H1 (cell line): ENCODE results near the gene PRKAR1B. TPM values are rescaled to one million over a fixed set of nuclear protein-coding genes. Genes with fewer than 3 reads are reported as not detected.
A peak's percentile ranks its signal among the peaks of the same experiment; 100 is the strongest.

Experiments
- CTCF ChIA-PET: fragments of 300-600 bp; sonication (Branson Sonifier 250); formaldehyde crosslinking; loops from one replicate; lab custom pipeline; 2021; ENCODE audit not compliant: partially characterized antibody; lab: Charles Lee
- POLR2A ChIA-PET: fragments of 300-600 bp; sonication (Branson Sonifier 250); formaldehyde crosslinking; loops from one replicate; lab custom pipeline; 2021; ENCODE audit warnings: inconsistent platforms; ENCODE audit not compliant: partially characterized antibody; lab: Charles Lee
- DNase-seq, 2 experiments: peaks; one replicate each; pipeline versions ENCODE4 v3.0.0 to v3.0.0-alpha.2; 2010 to 2022; ENCODE audit warnings: low spot score in 2 of 2, low read depth in 1 of 2, mixed read lengths in 1 of 2
- FAIRE-seq: peaks from 2 replicates; lab custom pipeline; 2011; peaks lifted over from hg19 to GRCh38; lab: Jason Lieb, UNC
- H2AFZ ChIP-seq: 2 replicates; pipeline ENCODE4 v1.8.1; 2012; ENCODE audit warnings: low read length, inconsistent platforms
- H2AK5ac ChIP-seq: 2 replicates; pipeline ENCODE4 v1.6.1; 2013; ENCODE audit warnings: low read depth, low read length
- H2BK120ac ChIP-seq: replicated peaks from 2 replicates; pipeline ENCODE3; 2013; ENCODE audit warnings: low read depth, low read length, inconsistent platforms
- H2BK12ac ChIP-seq: 2 replicates; pipeline ENCODE4 v1.6.1; 2013; ENCODE audit warnings: low read depth, low read length
- H2BK15ac ChIP-seq: 2 replicates; pipeline ENCODE4 v1.6.1; 2013; ENCODE audit warnings: low read length
- H2BK20ac ChIP-seq: 2 replicates; pipeline ENCODE4 v1.6.1; 2013; ENCODE audit warnings: low read length
- H2BK5ac ChIP-seq: 2 replicates; pipeline ENCODE4 v1.6.1; 2013; ENCODE audit warnings: low read depth, low read length
- H3K14ac ChIP-seq: 2 replicates; pipeline ENCODE4 v1.6.1; 2013; ENCODE audit warnings: inconsistent platforms; ENCODE audit not compliant: insufficient read length
- H3K18ac ChIP-seq: 2 replicates; pipeline ENCODE4 v1.6.1; 2013; ENCODE audit warnings: low read length; ENCODE audit errors: extremely low read depth
- H3K23ac ChIP-seq: 2 replicates; pipeline ENCODE4 v1.6.1; 2013; ENCODE audit warnings: inconsistent platforms; ENCODE audit not compliant: insufficient read length
- H3K23me2 ChIP-seq: 2 replicates; pipeline ENCODE4 v1.6.1; 2013; ENCODE audit warnings: low read depth, low read length
- H3K27ac ChIP-seq: 2 replicates; pipeline ENCODE4 v1.6.1; 2011; ENCODE audit warnings: low read depth, low read length, inconsistent platforms
- H3K27me3 ChIP-seq, 4 experiments: replicated peaks in 1 of 4; 1 replicate in 1 of 4; 2 replicates in 3 of 4; pipeline versions ENCODE4 v1.6.1 to v1.8.1; 2011 to 2013; ENCODE audit warnings: low read length in 3 of 4, mild to moderate bottlenecking in 3 of 4, inconsistent platforms in 2 of 4, mixed read lengths in 2 of 4, moderate library complexity in 1 of 4; ENCODE audit not compliant: control insufficient read depth in 3 of 4, insufficient read depth in 3 of 4; ENCODE audit errors: extremely low read depth in 1 of 4
- H3K36me3 ChIP-seq, 4 experiments: 2 replicates each; pipeline versions ENCODE4 v1.6.1 to v1.8.1; 2011 to 2013; ENCODE audit warnings: mild to moderate bottlenecking in 4 of 4, low read length in 3 of 4, moderate library complexity in 2 of 4, control low read depth in 1 of 4, inconsistent platforms in 1 of 4; ENCODE audit not compliant: insufficient read depth in 4 of 4, control insufficient read depth in 2 of 4
- H3K4ac ChIP-seq: replicated peaks from 2 replicates; pipeline ENCODE3; 2013; ENCODE audit warnings: low read length, low read depth, mixed read lengths, inconsistent platforms; ENCODE audit not compliant: insufficient read length
- H3K4me1 ChIP-seq, 4 experiments: replicated peaks in 1 of 4; 1 replicate in 1 of 4; 2 replicates in 3 of 4; pipeline versions ENCODE4 v1.6.1 to v1.8.1; 2011 to 2013; ENCODE audit warnings: low read length in 3 of 4, inconsistent platforms in 2 of 4, mixed read lengths in 1 of 4; ENCODE audit not compliant: insufficient read depth in 4 of 4, control insufficient read depth in 3 of 4
- H3K4me2 ChIP-seq, 2 experiments: 2 replicates each; pipeline versions ENCODE4 v1.6.1 to v1.8.1; 2011 to 2013; ENCODE audit warnings: low read depth in 2 of 2, low read length in 2 of 2, control low read depth in 1 of 2, inconsistent platforms in 1 of 2, mild to moderate bottlenecking in 1 of 2; ENCODE audit not compliant: insufficient read depth in 1 of 2
- H3K4me3 ChIP-seq, 4 experiments: fragments of 200-600, 300-600 bp in 1 of 4; sonication (generic), shearing (Covaris generic), sonication (Bioruptor Twin) in 1 of 4; 2 replicates each; pipeline versions ENCODE4 v1.5.1 to v1.8.1; 2011 to 2016; ENCODE audit warnings: low read length in 4 of 4, low read depth in 3 of 4, control low read depth in 2 of 4, inconsistent platforms in 2 of 4, mild to moderate bottlenecking in 2 of 4, mixed read lengths in 1 of 4, moderate library complexity in 1 of 4; ENCODE audit not compliant: insufficient read depth in 2 of 4; ENCODE audit errors: extremely low read depth in 1 of 4
- H3K56ac ChIP-seq: replicated peaks from 2 replicates; pipeline ENCODE3; 2013; ENCODE audit warnings: low read depth, mild to moderate bottlenecking, mixed read lengths, low read length, inconsistent platforms; ENCODE audit not compliant: insufficient read length
- H3K79me1 ChIP-seq: 2 replicates; pipeline ENCODE4 v1.6.1; 2013; ENCODE audit warnings: low read depth, low read length, control low read depth
- H3K79me2 ChIP-seq, 2 experiments: 2 replicates each; pipeline versions ENCODE4 v1.6.1 to v1.8.1; 2012 to 2013; ENCODE audit warnings: low read length in 2 of 2, mild to moderate bottlenecking in 2 of 2, inconsistent platforms in 1 of 2; ENCODE audit not compliant: insufficient read depth in 2 of 2, control insufficient read depth in 1 of 2
- H3K9ac ChIP-seq, 4 experiments: replicated peaks in 1 of 4; 1 replicate in 1 of 4; 2 replicates in 3 of 4; pipeline versions ENCODE4 v1.6.1 to v1.8.1; 2011 to 2013; ENCODE audit warnings: low read depth in 3 of 4, low read length in 3 of 4, control low read depth in 2 of 4, mild to moderate bottlenecking in 2 of 4, moderate library complexity in 2 of 4, inconsistent platforms in 1 of 4; ENCODE audit errors: extremely low read depth in 1 of 4
- H3K9me3 ChIP-seq, 2 experiments: 2 replicates each; pipeline versions ENCODE4 v1.6.1 to v1.8.1; 2012 to 2013; ENCODE audit warnings: mild to moderate bottlenecking in 2 of 2, moderate library complexity in 2 of 2, control low read depth in 1 of 2, inconsistent platforms in 1 of 2, low read depth in 1 of 2, low read length in 1 of 2, mixed read lengths in 1 of 2; ENCODE audit not compliant: insufficient read depth in 2 of 2
- H4K20me1 ChIP-seq, 2 experiments: replicated peaks in 1 of 2; 2 replicates each; pipeline versions ENCODE3 to v1.8.1; 2011 to 2013; ENCODE audit warnings: inconsistent platforms in 2 of 2, low read length in 2 of 2, mild to moderate bottlenecking in 1 of 2; ENCODE audit not compliant: insufficient read depth in 2 of 2, control insufficient read depth in 1 of 2
- H4K5ac ChIP-seq: 2 replicates; pipeline ENCODE4 v1.6.1; 2013; ENCODE audit warnings: low read length, low read depth, mixed read lengths, inconsistent platforms; ENCODE audit not compliant: insufficient read length
- H4K8ac ChIP-seq: 2 replicates; pipeline ENCODE4 v1.8.0; 2013; ENCODE audit warnings: mild to moderate bottlenecking, moderate library complexity, low read length, inconsistent platforms; ENCODE audit not compliant: insufficient read depth; ENCODE audit errors: extremely low read depth
- H4K91ac ChIP-seq: replicated peaks from 2 replicates; pipeline ENCODE3; 2013; ENCODE audit warnings: low read length, mixed read lengths, inconsistent platforms; ENCODE audit not compliant: insufficient read length
- MAFK ChIP-seq: IDR thresholded peaks from 2 replicates; pipeline ENCODE4 v1.6.1; 2012; ENCODE audit warnings: low read depth, mild to moderate bottlenecking, improper control_type of control experiment, low read length
- POLR2AphosphoS5 ChIP-seq: IDR thresholded peaks from 2 replicates; pipeline ENCODE4 v1.6.1; 2011; ENCODE audit warnings: low read depth, low read length
- WGBS, 2 experiments: shearing (Covaris generic) in 1 of 2; methylation state at CpG; one replicate each; pipeline versions ENCODE4 v1.1.6 to v1.1.7; 2013 to 2015; ENCODE audit warnings: low lambda C conversion rate in 2 of 2, mixed read lengths in 2 of 2, inconsistent platforms in 1 of 2, low coverage in 1 of 2, missing lambda C conversion rate in 1 of 2; ENCODE audit not compliant: insufficient replicate concordance in 2 of 2, insufficient coverage in 1 of 2, insufficient read length in 1 of 2; ENCODE audit errors: extremely low coverage in 1 of 2, missing lambda C conversion rate in 1 of 2; 5-methylcytosine and 5-hydroxymethylcytosine counted together
- polyA plus RNA-seq, 7 experiments: library from polyadenylated mRNA; depleted of rRNA in 3 of 7; stranded (reverse) in 5 of 7; unstranded in 2 of 7; fragments of >200 nt in 5 of 7; fragments of 200-250 nt in 2 of 7; gene quantifications; 1 replicate in 5 of 7; 2 replicates in 1 of 7; 4 replicates in 1 of 7; pipeline versions ENCODE4 v1.2.1 to v1.2.3, GENCODE V29; 2011 to 2013; ENCODE audit warnings: missing spikeins in 2 of 7, mixed read lengths in 2 of 7
- total RNA-seq: library from RNA; stranded (reverse); fragmentation: NEBNext Ultra II Directional; extraction: Animal tissue kit (Norgen Biotek cat#: 25700); gene quantifications from 2 replicates; pipeline ENCODE4 v1.2.1, GENCODE V29; 2021
- TF ChIP-seq, protein P1 (sequence below): IDR thresholded peaks from 2 replicates; pipeline ENCODE4 v1.6.1; 2012; ENCODE audit warnings: inconsistent platforms
- TF ChIP-seq, protein P2 (sequence below): IDR thresholded peaks from 2 replicates; pipeline ENCODE4 v1.6.1; 2011; ENCODE audit warnings: low read length, improper control_type of control experiment

Gene PRKAR1B
- total and polyA plus RNA-seq, 2 of the 8 experiments (the other 6 are each of a cell fraction or from before 2014, with no cell fraction given), result 12.3 to 55.7 TPM

DNA sequence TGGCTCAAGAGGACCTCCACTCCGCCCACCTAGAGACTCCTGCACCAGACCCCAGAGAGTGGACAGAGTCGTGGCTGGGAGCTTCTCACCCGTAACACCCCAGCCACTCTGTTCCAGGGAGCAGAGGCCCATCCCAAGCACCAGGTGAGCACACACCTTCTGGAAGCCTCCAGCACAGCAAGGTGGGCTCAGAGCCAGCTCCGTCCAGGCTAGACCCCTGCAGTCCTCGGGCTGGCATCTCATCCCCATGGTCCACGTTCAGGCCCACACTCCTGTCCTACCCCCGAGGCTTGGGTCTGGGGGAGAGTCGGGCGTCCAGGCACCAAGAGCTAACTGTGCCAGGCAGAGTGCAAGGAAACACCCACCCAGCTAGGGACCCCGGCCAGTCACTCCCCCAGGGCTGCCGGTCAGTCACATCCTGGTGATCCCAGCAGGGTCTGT lies 220.7 kb downstream of the PRKAR1B start:
- no peak for DNase-seq
- CTCF ChIA-PET, result interaction anchor here (0.6 to 1.3 kb wide), 5 partner anchors 9 to 240 kb away, joined by 3 to 4 read pairs (median 3); no protein-coding TSS in a partner anchor

More for the DNA sequence above, 220.7 kb downstream of the PRKAR1B start:
- H3K4ac ChIP-seq, result no peak overlapping the region
- no peak overlapping the region for H3K4me3 ChIP-seq
- H4K5ac ChIP-seq, result no peak overlapping the region
- no peak overlapping the region for H2BK15ac ChIP-seq
- H3K23me2 ChIP-seq, result no peaks in the 10 kb centered on the region; the same call in 1 of the 2 replicates
- H2AK5ac ChIP-seq, result no peak overlapping the region
- WGBS, 2 experiments, result 90% methylated on average over 11 of the region's 11 CpGs; no CpG with 5 or more reads in 1 of the 2 experiments
- no peak overlapping the region for H3K4me2 ChIP-seq
- H2BK120ac ChIP-seq, result no peak overlapping the region
- TF ChIP-seq, protein P1, sequence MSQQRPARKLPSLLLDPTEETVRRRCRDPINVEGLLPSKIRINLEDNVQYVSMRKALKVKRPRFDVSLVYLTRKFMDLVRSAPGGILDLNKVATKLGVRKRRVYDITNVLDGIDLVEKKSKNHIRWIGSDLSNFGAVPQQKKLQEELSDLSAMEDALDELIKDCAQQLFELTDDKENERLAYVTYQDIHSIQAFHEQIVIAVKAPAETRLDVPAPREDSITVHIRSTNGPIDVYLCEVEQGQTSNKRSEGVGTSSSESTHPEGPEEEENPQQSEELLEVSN, result no peak
- TF ChIP-seq POLR2AphosphoS5 (no peak), MAFK (no peak)
- TF ChIP-seq, protein P2, sequence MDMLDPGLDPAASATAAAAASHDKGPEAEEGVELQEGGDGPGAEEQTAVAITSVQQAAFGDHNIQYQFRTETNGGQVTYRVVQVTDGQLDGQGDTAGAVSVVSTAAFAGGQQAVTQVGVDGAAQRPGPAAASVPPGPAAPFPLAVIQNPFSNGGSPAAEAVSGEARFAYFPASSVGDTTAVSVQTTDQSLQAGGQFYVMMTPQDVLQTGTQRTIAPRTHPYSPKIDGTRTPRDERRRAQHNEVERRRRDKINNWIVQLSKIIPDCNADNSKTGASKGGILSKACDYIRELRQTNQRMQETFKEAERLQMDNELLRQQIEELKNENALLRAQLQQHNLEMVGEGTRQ, result no peak
- TF ChIP-seq, all 59 proteins: peak for 0
- Histone ChIP-seq H3K4me1 (peaks cover 0 to 3% (median 0%) of the 10 kb centered on the region in 4 experiments; a peak in 2 of 7 replicates), H2AFZ (no peak overlapping the region), H3K9ac (no peak overlapping the region), H4K20me1 (peaks cover 6 to 17% of the 10 kb centered on the region in 2 experiments), H3K23ac (no peak overlapping the region), H2BK20ac (no peak overlapping the region), H3K18ac (no peak overlapping the region), H3K79me1 (peaks cover 2% of the 10 kb centered on the region), H3K56ac (no peak overlapping the region), H4K8ac (peak overlapping the region; percentile 85; the same call in 1 of the 2 replicates), H3K9me3 (no peaks in the 10 kb centered on the region), H3K36me3 (peaks cover 0 to 23% (median 10%) of the 10 kb centered on the region in 4 experiments; a peak in 7 of 8 replicates), H3K27ac (no peak overlapping the region), H3K79me2 (peaks cover 0 to 7% of the 10 kb centered on the region in 2 experiments; a peak in 1 of 4 replicates), H2BK5ac (no peak overlapping the region), H4K91ac (peak overlapping the region; percentile 40), H3K14ac (no peak overlapping the region), H2BK12ac (no peak overlapping the region), H3K27me3 (no peaks in the 10 kb centered on the region; a peak in 1 of 7 replicates)
- POLR2A ChIA-PET, result interaction anchor here (0.5 to 1.0 kb wide), 3 partner anchors 11 to 137 kb away, joined by 3 to 4 read pairs (median 3); no protein-coding TSS in a partner anchor
- no peak for FAIRE-seq
